ENCODE data around the gene CFAP58.
A peak's percentile ranks its signal among the peaks of the same experiment; 100 is the strongest.

The CFAP58 gene

DNA sequence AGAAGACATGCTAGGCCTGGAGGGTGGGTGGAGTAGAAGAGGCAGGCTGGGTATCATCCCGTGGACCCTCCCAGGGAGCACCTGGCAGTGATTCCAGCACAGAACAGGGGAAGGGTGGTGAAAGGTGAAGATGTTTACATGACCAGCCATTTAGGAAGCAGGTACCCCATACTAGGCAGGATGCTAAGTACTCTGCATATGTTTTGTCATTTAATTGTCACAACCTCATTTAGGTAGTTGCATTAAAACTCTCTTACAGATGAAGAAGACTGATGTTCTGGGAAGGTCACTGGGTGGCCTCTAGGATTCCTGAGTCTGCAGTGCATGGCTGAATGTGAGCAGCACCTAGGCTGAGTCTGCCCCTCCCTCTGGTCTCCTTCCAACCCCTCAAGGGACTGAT, 30.5 kb upstream of the CFAP58 start:
- no peak for DNase-seq

DNA sequence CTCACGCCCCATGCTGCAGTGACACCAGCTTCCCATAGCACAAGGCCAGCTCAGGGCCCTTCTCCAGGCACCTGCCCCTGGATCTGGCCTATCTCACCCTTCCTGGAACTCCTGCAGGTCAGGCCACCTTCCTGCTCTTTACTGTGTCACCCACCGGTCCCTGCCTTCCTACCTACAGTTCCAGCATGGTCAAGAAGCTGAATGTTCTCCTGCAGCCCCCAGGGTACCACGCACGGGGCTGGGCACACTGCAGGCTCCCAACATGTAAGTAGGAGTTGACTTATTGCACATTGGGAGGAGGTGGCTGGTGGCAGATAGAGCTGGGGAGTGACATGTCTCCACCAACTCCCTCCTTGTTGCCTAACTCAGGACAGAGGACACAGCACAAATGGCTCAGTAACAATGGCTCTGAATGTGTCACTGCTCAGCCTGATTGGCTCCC, 29.9 kb upstream of the CFAP58 start:
- DNase-seq: no peak

DNA sequence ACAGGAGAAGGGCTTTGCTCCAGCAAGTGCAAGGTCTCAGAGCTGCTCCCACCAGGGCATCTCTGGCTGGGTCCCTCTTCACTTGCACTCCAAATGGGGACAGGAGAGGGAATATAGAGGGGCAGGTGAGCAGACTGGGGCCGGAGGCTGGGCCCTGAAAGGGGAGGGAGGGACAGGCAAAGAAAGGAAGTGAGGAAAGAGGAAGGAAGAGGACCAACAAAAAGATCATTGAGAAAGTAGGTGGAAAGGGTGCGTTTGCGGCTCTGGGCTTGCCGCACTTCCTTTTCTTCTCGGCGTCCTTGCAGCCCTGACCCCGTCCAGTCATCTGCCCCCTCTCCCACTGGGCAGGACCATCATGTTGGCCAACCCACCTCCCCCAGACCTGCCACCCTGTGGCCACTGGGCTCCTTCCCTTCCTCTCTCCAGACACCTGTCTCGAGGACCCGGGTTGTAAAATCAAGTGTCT, 29.4 kb upstream of the CFAP58 start:
- no peak for DNase-seq

DNA sequence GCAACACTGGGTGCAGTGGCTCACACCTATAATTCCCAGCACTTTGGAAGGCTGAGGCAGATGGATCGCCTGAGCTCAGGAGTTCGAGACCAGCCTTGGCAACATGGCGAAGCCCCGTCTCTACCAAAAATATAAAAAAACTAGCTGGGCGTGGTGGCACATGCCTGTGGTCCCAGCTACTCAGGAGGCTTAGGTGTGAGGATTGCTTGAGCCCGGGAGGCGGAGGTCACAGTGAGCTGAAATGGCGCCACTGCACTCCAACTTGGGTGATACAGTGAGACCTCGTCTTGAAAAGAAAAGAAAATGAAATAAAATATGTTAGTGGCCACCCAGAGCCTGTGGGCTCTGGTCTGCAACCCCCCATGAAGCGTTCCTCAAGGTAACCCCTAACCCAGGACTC, 28.7 kb upstream of the CFAP58 start:
- DNase-seq: no peak

DNA sequence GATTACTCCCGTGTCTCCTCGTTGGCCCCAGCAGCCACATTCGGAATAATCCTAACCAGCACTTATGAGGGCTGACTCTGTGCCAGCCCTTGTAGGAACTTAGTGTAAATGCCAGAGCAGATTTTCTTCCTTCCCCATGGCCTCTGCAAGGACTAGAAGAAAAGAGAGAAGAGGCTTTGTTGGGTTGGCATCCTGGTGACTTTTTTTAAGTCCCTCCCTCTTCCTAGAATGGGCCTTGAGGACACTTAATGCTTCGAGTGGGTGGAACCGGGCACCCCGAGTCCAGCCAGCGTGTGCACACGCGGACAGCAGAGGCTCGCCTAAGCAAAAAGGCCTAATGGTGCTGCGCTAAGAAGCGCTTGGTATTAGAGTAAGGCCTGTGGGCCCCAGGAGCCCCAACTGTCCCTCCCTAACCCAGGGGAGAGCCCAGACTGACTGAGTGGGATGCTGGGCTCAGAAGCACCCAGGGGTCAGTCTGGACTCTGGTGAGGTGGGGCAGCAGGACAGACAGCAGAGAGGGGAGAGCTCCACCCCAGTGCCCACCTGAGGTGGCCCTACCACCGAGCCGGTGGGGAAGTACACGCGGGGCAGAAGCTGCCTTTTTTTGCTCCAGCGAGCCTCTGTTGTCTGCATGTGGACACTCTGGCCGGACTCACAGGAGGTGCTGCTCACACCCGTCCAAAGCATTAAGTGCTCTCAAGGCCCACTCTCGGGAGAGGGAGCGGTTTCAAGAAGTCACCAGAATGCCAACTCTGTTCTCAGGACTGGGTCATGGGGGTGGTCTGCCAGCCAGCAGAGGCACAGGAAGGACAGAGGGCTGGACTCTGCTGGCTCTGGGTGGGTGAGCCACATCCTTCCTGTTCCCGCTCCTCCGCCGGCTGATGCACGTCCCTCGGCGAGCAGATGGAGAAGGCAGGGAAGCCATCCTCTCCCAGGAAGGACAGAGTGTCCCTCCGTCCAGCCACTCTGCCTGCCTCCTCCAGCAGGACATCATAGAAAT, 27.9 kb upstream of the CFAP58 start:
- no peak for DNase-seq

DNA sequence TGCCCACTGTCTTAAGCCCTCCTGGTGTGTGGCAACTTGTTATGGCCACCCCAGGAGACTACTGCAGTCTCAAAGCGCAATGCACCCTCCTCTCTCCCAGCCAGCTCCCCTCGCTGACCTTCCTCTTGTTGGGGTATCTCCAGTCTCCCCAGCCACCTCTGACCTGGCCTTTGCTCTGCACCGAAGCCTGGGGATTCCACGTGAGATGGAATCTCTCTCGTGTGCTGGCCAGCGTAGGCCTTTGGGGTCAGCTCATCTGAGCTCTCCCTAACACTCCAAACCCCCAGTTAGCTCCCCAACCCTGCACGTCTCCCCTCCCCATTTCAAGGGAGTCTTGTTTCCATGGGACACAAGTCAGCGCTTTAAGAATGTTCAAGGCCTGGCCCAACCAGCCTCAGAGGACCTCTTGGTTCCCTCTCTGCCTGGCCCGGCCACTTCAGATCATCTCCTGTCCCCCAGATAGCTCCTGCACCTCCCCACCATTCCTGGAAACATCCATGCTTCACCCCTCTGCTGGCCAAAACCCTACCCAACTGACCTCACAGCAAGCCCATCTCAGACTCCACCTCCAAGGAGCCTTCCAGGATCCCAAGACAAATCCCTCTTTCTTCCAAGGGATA, 26.5 kb upstream of the CFAP58 start:
- no peak for DNase-seq

GRCh38 chr10:104327745-104328645, 25.6 kb upstream of the CFAP58 start:
- DNase-seq: no peak

- no peak for DNase-seq
These were observed 25.1 kb upstream of the CFAP58 start for GRCh38 chr10:104328646-104328895.

- no peak for DNase-seq
These were observed 24.5 kb upstream of the CFAP58 start for GRCh38 chr10:104328896-104329710.

DNA sequence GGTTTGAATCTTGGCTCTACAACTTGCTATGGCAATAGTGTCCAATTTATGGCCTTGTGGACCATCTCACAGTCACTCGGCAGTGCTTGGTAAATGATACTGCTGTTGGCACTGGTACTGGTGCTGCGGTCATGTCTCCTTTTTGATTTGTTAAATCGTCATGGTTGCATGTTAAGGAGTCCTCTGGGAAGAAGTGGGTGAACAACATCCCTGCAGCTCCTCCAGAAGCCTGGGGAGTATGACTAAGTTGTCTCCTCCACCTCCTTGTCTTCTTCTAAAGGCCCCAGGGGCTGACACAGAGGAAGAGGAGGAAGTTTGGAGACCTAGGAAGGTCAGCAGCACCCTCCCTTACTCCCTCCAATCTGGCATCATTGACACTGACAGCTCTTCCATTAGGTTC, 23.9 kb upstream of the CFAP58 start:
- no peak for DNase-seq

- DNase-seq: no peak
These were observed 23.2 kb upstream of the CFAP58 start for GRCh38 chr10:104330168-104331110.

GRCh38 chr10:104331208-104331838, 22.3 kb upstream of the CFAP58 start:
- DNase-seq: no peak

- DNase-seq: no peak
These were observed 21.2 kb upstream of the CFAP58 start for GRCh38 chr10:104332243-104333031.

DNA sequence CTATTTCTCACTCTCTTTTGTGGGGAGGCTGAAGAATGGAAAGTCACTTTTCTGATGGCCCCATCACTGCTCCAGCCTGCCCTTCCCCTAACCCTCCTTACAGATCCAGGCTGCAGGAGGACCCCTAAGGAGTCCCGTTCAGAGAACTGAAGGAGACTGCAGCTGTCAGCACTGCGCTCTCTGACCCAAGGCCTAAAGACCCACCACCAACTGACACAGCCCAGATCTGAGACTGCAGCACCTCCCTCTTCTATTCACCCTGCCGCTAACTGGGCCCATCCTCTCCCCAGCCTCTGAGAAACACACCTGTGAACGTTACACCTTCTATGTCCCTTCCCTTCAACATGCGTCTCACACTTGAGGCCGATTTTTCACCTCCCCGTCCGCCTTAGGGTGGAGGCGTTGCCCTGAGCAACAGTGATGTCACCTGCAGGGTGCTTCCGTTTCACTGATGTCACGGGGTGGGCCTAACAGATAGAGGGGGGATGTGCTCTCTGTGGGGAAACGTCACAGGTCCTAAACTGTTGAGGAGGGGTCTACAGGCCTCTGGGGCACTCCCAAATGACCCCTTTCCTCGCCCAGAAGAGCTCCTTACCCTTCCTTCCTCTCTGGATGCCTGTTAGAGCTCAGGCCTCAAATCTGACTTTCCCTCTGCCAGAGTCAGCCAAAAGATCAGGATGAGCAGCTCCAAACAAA, 20.5 kb upstream of the CFAP58 start:
- DNase-seq: no peak

GRCh38 chr10:104333728-104334373, 19.8 kb upstream of the CFAP58 start:
- DNase-seq: peak; percentile 18

- no peak for DNase-seq
These were observed 19.1 kb upstream of the CFAP58 start for GRCh38 chr10:104334561-104334960.

- DNase-seq: peak; percentile 23
These were observed 18.5 kb upstream of the CFAP58 start for GRCh38 chr10:104334965-104335650.

Data from NCI-H2029 treated with DMSO at 0.1 percent for 48 hours (cell line).